AG04450 (cell line): Measurements from ENCODE around the gene NBDY. TPM values are rescaled to one million over a fixed set of nuclear protein-coding genes. Genes with fewer than 3 reads are reported as not detected.

Experiments used
- CTCF ChIA-PET: fragments of 300-600, 350-600 bp; formaldehyde crosslinking; extraction: SDS; loops from one replicate; lab custom pipeline; 2022; ENCODE audit warnings: antibody characterized with exemption, inconsistent platforms; lab: Charles Lee
- POLR2A ChIA-PET: fragments of 350-600 bp; formaldehyde crosslinking; extraction: SDS; loops from one replicate; lab custom pipeline; 2021; ENCODE audit warnings: antibody characterized with exemption, inconsistent platforms; lab: Yijun Ruan, JAX
- DNase-seq: peaks from one replicate; pipeline ENCODE4 v3.0.0-alpha.2; 2011; ENCODE audit warnings: low read depth, low spot score
- H3K27ac ChIP-seq: one replicate; pipeline ENCODE4 v1.5.1; 2012; ENCODE audit warnings: low read depth, low read length, control low read depth
- H3K27me3 ChIP-seq: one replicate; pipeline ENCODE4 v1.6.0; 2012; ENCODE audit warnings: low read length; ENCODE audit not compliant: control insufficient read depth, insufficient read depth
- H3K4me3 ChIP-seq: 2 replicates; pipeline ENCODE4 v1.5.1; 2011; ENCODE audit warnings: mild to moderate bottlenecking, low read depth, low read length, control low read depth
- H3K9me3 ChIP-seq: 2 replicates; pipeline ENCODE4 v1.5.1; 2012; ENCODE audit warnings: low read length; ENCODE audit not compliant: control insufficient read depth, insufficient read depth
- polyA plus RNA-seq: library from polyadenylated mRNA; depleted of rRNA; stranded (reverse); fragments of >200 nt; gene quantifications from 2 replicates; pipeline ENCODE4 v1.2.3, GENCODE V29; 2011
- TF ChIP-seq, protein P1 (sequence below): IDR thresholded peaks from 2 replicates; pipeline ENCODE4 v1.5.1; 2011; ENCODE audit warnings: low read depth, low read length, control low read depth, inconsistent platforms

Gene NBDY
- polyA plus RNA-seq, 1 experiment = 51.7 TPM

- DNase-seq = no peak
- TF ChIP-seq, protein P1, sequence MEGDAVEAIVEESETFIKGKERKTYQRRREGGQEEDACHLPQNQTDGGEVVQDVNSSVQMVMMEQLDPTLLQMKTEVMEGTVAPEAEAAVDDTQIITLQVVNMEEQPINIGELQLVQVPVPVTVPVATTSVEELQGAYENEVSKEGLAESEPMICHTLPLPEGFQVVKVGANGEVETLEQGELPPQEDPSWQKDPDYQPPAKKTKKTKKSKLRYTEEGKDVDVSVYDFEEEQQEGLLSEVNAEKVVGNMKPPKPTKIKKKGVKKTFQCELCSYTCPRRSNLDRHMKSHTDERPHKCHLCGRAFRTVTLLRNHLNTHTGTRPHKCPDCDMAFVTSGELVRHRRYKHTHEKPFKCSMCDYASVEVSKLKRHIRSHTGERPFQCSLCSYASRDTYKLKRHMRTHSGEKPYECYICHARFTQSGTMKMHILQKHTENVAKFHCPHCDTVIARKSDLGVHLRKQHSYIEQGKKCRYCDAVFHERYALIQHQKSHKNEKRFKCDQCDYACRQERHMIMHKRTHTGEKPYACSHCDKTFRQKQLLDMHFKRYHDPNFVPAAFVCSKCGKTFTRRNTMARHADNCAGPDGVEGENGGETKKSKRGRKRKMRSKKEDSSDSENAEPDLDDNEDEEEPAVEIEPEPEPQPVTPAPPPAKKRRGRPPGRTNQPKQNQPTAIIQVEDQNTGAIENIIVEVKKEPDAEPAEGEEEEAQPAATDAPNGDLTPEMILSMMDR = no peak
- CTCF ChIA-PET = interaction anchor here (1.1 to 3.0 kb wide), 3 partner anchors 250 to 1011 kb away, joined by 3 to 34 read pairs (median 5); partner anchors contain the start of gene RRAGB
- Histone ChIP-seq H3K27me3 (no peaks in the 10 kb centered on the region), H3K4me3 (peak overlapping the region; percentile 72), H3K27ac (no peak overlapping the region), H3K9me3 (no peaks in the 10 kb centered on the region)
- POLR2A ChIA-PET = no interaction called here
These were observed 291 bp upstream of the NBDY start for GRCh38 chrX:56728752-56729151.

DNA sequence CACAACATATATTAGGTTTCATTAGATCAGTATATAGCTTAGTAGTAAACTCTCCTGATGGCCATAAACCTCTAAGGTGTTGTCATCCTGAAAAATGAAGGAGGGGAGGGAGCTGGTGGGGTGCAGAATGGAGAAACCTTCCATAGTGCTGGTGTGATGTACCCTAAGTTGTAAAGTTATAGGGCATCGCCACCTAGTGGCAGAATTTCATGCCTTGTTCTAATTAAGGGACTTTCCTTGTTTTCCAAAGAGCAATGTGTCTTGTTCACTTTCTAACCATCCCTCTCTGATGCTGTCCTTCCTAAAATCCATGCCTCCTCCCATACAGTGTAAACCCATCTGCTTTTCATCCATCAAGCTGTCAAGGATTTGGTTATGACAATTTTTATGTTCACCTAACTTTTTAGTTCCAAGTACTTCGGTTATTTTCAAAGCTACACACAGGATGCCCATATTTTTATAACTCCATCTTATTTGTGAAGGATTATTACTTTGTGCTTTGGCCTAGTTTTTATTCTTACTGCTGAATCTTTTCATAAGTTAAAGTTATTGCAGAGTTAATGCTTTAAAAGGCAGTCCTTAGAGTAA lies 4.5 kb downstream of the NBDY start:
- ChIA-PET POLR2A (no interaction called here), CTCF (interaction anchor here (0.8 to 1.2 kb wide), 5 partner anchors 11 to 485 kb away, joined by 3 to 7 read pairs (median 3); no protein-coding TSS in a partner anchor)
- TF ChIP-seq, protein P1 = peak; percentile 62
- DNase-seq = peak; percentile 3
- no peak overlapping the region for H3K27ac ChIP-seq
- H3K9me3 ChIP-seq = no peaks in the 10 kb centered on the region
- H3K27me3 ChIP-seq = no peaks in the 10 kb centered on the region
- no peak overlapping the region for H3K4me3 ChIP-seq

DNA sequence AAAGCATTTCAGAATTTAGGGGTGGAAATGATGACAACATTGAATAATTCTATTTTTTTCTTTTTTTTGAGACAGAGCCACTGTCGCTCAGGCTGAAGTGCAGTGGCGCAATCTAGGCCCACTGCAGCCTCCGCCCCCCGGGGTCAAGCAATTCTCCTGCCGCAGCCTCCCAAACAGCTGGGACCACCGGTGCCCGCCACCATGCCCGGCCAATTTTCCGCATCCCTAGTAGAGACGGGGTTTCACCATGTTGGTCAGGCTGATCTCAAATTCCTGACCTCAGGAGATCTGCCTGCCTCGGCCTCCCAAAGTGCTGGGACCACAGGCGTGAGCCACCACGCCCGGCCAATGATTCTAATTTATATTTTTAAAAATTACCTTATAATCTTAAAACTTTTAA lies 7.2 kb downstream of the NBDY start:
- TF ChIP-seq, protein P1 = no peak
- ChIA-PET POLR2A (no interaction called here), CTCF (no interaction called here)
- Histone ChIP-seq H3K27ac (no peak overlapping the region), H3K4me3 (no peak overlapping the region), H3K9me3 (no peaks in the 10 kb centered on the region), H3K27me3 (no peaks in the 10 kb centered on the region)
- no peak for DNase-seq

GRCh38 chrX:56738670-56739069 lies 9.6 kb downstream of the NBDY start:
- Histone ChIP-seq H3K27ac (no peak overlapping the region), H3K4me3 (no peak overlapping the region), H3K27me3 (no peaks in the 10 kb centered on the region), H3K9me3 (no peaks in the 10 kb centered on the region)
- ChIA-PET CTCF (no interaction called here), POLR2A (no interaction called here)
- TF ChIP-seq, protein P1 = no peak
- no peak for DNase-seq

DNA sequence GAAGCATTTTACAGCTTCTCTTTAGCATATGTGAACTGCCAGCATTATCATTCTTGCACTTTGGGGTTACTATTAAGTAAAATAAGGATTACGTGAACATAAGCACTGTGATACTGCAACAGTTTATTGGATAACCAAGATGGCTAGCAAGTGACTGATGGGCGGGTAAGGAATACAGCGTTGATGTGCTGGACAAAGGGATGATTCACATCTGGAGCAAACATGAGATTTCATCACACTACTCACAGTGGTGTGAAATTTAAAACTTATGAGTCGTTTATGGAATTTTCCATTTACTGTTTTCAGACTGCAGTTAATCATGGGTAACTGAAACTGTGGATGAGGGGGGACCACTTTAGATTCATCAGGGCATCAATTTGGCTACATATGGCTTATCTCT lies 16.0 kb downstream of the NBDY start:
- POLR2A ChIA-PET = no interaction called here
- Histone ChIP-seq H3K27me3 (no peaks in the 10 kb centered on the region), H3K4me3 (no peak overlapping the region), H3K27ac (no peak overlapping the region), H3K9me3 (no peaks in the 10 kb centered on the region)
- DNase-seq = peak; percentile 29
- CTCF ChIA-PET = interaction anchor here (1.2 kb wide), 1 partner anchor 11 kb away, joined by 7 read pairs; no protein-coding TSS in a partner anchor
- TF ChIP-seq, protein P1 = no peak
